Stimulated activated CD4-positive, alpha-beta T cell treated with anti-CD3 and anti-CD28 coated beads, Interleukin-1b, Interleukin-23, amount 100 ng/mL, for 1 hour (primary cell): ENCODE measurements around the gene BASP1.
"Not testable (repeated sequence)": the region's sequence is repeated elsewhere in the genome, so short reads cannot be mapped to it uniquely, and the experiment has no call there.

Source experiments
- DNase-seq, 2 donors: peaks; one replicate each; pipeline ENCODE4 v3.0.0-alpha.2; 2020; ENCODE audit warnings: low read depth in 2 of 2

The BASP1 gene

DNA sequence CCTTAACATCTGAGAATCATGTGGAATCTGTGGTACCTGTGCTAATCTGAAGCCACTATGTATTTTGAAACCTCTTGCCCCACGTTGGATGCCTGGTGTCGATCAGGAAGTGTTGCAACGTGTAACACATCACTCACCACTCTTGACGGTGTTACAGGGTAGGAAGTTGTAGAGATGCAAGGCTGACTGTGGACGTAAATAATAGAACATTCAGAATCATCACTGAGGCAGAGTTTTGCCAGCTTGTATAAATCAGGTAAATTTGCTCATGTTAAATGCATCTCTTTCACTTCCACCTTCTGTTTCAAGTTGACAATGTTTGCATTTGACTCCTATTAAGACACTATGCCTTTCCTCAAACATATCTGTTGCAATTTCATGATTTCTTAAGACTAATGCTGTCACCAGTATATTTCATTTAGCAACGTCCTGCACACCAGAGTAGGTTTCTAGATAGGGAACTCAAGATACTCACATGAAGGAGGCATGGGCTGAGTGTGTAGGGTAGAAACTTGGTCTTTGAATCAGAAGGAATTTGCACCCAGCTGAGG lies 38.1 kb downstream of the BASP1 start:
- DNase-seq = no peak

DNA sequence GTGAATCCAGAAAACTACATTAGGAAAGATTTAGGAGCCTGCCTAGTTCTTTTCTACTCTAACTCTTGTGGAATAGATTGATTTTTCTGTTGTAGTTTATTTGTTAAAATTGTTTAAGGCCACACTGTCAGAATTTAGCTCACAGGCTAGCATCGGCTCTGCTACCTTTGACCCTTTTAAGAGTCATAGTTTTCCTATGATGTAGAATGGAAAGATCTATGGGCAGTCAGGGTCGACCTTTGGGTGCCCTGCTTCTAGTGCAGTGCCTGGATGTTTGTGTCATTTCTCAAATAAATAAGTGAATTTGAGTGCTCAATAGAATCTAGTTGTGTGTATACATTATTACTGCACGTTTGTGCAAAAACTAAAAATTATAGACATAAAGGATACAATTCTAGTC lies 38.7 kb downstream of the BASP1 start:
- DNase-seq = no peak

DNA sequence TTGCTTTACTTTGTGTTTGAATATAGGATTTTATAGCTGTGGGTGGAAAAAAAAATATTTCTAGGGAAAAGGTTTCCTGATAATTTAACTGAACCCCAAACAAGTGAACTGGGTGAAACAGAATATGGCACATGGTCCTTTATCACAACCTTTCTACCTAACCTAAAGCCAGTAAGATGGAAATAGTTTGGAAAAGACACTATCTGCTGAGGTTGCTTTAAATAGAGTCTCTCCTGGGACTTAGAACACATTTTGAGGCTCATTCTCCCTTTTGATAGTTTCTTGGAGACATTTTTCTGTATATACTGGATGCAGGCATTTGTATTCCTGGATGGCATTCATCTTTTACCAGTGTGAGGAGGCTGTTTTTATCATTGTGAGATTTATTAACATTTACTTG lies 39.4 kb downstream of the BASP1 start:
- DNase-seq = no peak

DNA sequence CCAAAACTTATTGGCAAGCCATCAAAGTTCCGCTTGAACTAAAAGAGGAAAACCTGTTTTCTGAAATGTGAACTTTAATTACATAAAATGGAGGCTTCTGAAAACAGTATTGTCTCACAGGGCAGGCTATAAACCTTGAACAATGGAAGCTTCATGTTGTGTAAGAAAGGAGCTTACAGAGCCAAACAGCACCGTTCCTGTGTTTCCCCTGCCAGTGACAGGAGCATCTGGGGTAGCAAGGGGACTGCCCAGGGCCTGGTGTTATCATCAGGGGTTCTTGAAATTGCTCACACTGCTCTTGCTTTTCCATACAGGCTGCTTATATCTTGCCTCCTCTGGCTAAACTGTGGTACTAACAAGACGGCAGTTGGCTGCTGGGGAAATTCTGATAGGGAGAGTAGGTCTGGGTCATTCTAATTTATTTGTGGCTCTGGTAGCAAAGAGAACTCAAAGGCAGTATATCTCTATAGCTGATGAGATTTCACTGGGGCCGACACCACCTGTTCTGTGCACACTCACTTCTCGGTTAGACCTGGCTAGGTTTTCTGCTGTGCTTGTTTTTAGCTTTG lies 40.4 kb downstream of the BASP1 start:
- DNase-seq = no peak

DNA sequence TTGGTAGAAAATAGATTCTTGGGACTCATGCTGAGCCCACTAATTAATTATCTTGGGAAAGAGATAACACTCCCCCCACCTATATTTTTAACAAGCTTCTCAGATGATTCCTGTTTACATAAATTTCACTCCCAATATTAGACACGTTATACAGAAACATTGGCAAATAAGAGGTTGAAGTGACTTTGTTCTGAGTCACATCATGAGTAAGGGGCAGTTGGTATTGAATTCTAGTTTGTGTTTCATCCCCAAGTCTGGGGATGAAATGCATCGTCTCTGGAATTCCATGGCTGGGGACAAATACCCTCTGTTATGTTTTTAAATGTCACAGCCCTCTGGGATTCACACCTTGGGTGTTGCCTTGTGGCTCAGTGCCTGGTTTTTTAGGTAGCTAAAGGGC lies 41.0 kb downstream of the BASP1 start:
- DNase-seq = no peak

DNA sequence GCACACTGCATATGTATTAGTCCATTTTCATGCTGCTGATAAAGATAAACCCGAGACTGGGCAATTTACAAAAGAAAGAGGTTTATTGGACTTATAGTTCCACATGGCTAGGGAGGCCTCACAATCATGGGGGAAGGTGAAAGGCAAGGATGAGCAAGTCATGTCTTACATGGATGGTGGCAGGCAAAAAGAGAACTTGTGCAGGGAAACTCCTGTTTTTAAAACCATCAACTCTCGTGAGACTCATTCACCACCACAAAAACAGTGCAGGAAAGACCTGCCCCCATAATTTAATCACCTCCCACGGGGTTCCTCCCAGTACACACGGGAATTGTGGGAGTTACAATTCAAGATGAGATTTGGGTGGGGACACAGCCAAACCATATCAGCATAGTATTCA lies 41.6 kb downstream of the BASP1 start:
- DNase-seq = not testable (repeated sequence)

DNA sequence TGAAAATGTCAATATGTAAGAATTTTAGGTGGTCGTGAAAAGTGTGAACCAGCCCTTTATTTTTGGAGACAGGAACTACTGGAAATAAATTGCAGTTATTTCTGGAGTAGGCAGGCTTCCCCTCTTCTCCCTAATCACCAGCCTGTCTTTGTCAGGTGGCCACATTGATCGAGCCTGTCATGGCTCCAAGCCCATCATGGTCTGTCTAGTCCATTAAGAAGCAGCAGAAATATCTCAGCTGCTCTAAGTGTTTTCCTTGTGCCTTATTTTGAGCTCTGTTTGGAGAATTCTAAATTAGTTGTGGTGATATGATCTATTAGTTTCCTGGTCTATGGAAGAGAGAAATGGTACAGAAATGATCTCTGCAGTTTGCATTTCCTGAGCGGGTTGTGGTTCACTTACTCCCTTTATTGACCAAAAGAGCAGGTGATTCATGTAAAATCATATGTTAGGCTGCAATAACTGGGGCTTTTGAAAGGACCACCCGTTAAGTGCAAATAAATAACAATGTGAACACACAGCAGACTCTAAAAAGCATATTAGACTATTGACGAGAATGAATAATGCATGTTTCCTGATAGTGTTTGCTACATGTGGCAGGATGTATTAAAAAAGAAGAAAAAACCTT lies 42.3 kb downstream of the BASP1 start:
- no peak for DNase-seq

DNA sequence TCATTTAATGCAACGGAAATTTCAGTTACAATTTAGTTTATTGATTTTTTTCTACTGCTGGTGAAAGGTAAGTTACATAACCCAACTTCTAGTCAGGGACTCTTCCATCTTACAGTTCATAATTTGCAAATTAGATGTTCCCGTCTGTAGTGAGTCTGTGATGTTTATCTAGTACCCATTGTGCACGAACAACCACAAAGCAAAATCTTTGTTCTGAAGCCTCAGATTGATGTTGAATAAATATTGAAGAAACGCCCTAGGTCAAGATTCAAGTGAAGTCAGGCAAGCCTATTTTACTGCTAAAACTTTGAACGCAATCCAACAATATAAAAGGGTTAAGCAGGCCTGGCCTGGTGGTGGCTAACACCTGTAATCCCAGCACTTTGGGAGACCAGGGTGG lies 43.1 kb downstream of the BASP1 start:
- DNase-seq = no peak

DNA sequence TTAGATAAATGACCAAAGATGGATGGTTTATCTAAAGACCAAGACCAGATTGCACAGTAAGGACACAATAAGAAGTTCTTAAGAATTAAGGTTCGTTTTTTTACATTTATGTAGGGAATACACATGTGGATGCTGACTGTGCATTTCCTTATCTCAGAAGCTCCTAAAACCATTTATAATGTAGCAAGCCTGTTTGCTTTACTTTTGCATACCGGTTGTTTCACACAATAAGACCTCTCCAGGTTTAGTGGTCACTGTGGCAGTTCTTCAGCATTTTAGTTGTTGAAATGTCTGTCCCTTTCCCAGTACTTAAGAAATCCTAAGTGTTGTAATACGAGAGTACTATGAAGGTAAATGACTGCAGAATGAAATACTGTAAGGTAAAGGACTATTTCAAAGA lies 43.6 kb downstream of the BASP1 start:
- DNase-seq = no peak

DNA sequence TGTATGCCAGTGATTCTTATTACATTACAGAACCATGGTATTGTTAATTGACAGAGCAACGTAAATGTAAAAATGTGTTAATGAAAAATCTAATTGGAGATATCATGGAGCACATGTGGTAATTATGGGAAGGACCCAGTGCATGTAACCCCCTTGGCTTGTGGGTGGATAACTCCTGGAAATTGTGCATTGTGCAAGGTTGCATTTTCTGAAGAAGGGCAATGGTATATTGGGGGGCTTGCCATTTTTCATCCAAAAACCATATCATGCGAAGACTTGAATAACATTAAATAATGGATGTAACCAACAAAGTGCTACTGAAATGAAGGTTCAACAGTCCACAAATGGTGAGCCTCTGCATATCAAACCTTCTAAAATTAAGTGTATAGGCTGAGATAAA lies 47.6 kb downstream of the BASP1 start:
- no peak for DNase-seq

DNA sequence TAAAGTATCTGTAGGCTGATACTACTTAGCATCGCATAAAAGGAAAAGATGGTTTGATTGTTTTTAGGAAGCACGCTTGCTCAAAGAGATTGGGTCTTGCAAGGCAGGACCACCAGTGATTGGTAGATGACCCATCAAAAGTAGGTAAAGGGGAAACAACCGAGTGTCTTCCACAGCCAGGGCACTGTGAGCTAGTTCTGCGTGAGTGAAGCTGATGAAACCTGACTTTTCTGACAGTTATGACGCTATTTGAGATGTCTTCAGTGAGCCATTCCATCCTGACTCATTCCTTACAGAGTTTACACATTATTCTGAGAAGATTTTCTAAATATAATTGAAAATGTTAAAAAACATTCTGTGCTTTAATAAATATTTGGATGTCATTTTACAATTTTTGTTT lies 49.7 kb downstream of the BASP1 start:
- no peak for DNase-seq

DNA sequence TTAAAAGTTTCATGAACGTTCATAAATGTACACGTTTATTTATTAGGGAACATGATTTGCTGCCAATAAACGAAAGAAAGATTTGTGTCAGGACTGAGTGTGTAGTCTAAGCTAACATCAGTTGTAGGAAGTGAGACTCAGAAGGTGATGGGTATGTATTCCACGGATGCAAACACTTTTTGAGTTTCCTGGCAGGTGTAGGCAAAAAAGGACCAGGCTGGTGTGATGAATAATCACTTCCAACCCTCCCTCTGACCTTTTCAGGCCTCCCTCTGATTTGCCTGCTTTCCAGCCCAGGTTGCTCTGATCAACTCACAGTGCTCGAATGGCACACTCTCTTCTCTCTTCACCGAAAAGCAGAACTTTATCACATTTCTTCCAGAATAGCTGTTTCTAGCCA lies 51.8 kb downstream of the BASP1 start:
- DNase-seq = no peak

DNA sequence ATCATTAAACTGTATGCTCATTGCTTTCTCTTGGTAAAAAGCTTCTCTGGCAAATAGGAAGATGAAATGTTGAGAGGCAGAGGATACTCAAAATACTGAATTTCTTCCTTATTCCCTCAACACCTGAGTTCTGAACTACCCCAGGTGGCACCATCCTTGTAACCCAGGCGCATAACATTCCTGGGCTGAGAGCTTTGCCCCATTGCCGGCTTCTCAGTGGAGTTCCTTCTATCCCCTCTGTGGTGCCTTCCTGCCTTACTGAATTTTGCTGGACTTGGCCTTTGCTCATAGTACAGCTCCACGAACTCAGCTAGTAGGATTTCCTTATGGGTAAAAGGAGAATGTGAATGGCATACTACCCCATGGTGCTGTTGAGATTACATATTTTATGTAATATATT lies 54.7 kb downstream of the BASP1 start:
- DNase-seq = no peak

DNA sequence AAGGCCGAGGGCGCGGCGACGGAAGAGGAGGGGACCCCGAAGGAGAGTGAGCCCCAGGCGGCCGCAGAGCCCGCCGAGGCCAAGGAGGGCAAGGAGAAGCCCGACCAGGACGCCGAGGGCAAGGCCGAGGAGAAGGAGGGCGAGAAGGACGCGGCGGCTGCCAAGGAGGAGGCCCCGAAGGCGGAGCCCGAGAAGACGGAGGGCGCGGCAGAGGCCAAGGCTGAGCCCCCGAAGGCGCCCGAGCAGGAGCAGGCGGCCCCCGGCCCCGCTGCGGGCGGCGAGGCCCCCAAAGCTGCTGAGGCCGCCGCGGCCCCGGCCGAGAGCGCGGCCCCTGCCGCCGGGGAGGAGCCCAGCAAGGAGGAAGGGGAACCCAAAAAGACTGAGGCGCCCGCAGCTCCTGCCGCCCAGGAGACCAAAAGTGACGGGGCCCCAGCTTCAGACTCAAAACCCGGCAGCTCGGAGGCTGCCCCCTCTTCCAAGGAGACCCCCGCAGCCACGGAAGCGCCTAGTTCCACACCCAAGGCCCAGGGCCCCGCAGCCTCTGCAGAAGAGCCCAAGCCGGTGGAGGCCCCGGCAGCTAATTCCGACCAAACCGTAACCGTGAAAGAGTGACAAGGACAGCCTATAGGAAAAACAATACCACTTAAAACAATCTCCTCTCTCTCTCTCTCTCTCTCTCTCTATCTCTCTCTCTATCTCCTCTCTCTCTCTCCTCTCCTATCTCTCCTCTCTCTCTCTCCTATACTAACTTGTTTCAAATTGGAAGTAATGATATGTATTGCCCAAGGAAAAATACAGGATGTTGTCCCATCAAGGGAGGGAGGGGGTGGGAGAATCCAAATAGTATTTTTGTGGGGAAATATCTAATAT lies 58.1 kb downstream of the BASP1 start:
- DNase-seq = no peak

DNA sequence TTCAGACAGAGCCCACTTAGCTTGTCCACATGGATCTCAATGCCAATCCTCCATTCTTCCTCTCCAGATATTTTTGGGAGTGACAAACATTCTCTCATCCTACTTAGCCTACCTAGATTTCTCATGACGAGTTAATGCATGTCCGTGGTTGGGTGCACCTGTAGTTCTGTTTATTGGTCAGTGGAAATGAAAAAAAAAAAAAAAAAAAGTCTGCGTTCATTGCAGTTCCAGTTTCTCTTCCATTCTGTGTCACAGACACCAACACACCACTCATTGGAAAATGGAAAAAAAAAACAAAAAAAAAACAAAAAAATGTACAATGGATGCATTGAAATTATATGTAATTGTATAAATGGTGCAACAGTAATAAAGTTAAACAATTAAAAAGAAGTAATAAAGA lies 59.0 kb downstream of the BASP1 start:
- DNase-seq = no peak

DNA sequence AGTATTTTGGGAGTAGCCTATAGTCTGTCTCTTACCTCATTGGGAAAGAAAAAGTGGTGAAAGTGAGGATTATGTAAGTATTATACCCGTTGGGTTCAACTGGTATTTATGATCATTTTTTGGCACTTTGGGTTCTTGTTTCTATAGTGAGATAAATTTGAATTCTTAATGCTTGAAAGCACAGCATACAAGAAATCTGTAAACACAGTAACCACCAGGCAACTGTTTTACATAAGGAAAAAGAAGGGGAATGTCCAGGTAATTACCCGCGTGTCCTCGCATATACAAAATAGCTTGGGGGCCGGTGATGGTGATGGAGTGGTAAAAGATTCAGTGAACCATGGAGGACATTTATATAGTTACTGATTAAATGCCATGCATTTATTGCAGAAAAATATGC lies 60.5 kb downstream of the BASP1 start:
- DNase-seq = no peak

DNA sequence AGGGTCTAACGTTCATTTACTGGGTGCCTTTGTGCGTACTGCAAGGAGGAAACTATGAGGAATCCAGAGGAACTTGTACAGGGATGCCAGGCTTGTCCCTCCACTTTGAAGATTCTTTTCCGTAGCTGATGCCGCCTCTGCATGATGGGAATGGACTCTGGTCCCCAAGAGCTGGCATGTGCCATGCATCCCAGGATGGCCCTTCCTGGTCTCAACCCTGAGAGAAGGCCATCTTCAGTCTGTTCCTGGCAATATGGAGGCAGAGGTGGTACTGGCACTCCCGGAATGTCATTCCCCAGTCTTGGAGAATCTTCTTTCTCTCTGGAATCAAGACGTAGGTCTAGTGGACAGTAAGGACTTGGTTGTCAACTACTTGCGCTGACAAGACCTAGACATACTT lies 61.5 kb downstream of the BASP1 start:
- no peak for DNase-seq

DNA sequence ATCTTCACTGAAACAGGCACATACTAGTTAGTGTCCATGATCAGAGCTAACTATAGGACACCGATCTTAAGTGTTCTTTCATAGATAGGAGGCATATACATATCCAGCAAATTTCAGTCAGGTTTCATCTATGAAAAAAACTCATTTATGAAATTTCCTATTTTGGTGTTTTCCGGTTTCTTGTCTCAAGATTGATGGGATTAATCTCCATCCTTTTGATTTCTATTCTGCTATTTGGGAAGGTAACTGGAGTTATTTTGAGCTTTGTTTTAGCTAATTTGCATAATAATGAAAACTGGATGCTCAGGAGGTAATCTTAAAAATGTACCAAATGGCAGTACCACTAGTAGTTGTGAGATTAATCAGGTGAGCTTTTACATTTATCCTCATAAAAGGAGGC lies 62.1 kb downstream of the BASP1 start:
- DNase-seq = no peak

DNA sequence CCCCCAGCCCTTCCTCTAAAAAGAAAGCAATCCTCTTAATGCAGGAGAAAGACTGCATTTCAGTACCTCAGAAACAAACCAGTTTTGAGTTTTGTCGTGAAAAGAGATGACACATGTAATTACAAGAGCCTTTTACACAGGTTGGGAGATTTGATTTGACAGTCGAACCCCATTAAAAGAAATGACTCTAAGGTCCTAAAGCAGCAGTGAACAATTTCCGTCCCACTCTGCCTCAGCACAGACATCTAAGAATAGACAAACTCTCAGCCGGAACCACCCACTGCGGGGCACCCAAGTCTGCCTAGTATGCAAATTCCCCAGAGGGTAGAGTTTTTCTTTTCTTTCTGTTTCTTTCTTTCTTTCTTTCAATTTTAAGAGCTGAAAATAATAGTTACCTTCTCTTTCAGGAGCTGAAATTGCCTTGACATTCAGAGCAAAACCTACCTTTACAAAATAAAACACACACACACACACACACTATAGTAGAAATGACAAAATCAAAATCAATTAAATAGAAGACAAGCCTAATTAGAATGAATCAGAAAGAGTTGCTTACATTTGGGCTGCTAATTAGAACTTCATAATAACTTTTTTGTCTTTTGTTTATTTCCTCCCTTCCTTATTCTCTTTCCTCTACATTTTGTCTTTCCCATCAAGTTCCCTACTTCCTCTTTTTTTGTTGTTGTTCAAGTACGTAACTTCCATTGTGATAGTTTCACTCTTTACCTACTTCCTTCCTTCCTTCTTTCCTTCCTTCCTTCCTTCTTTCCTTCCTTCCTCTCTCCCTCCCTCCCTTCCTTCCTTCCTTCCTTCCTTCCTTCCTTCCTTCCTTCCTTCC lies 65.1 kb downstream of the BASP1 start:
- DNase-seq = no peak

DNA sequence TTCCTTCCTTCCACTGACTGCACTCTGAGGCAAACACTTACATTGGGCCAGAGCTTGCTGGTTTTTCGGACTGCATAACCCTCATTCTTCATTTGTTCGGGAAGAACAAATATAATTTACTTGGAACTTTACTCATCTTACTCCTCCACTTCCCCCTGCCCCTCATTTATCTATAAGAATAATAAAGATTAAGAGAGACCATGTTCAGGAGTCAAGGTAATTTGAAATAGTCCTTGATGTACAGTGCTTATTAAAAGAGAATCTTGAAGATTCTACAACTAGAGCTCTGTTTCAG lies 65.6 kb downstream of the BASP1 start:
- no peak for DNase-seq

DNA sequence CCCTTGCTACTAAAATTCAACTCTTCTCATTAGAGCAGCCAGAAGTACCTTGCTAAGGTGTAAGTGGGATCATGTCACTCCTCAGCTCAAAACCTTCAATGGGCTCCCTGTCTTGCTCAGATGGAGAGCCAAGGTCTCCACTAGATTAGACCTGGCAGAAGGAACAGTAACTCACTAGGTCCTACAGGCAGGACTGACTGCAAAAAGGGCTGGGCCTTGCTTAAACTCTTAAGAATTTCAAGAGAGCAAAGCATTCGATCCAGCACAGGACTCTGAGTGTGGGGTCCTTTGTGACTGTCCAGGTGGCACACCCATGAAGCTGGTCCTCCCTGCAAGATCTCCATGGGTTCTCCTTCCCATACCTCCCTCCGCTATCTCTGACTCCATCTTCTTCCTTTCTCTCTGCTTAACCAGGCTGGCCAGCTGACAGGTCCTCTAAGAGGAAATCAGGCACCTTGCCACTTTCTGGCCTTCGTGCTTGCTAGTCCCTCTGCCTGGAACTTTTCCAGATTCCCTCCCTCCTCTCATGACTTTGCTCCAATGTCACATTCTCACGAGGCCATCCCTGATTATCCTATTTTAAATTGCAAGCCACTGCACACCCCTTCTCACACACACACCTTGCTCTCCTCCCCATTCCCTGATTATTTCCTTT lies 70.2 kb downstream of the BASP1 start:
- no peak for DNase-seq

DNA sequence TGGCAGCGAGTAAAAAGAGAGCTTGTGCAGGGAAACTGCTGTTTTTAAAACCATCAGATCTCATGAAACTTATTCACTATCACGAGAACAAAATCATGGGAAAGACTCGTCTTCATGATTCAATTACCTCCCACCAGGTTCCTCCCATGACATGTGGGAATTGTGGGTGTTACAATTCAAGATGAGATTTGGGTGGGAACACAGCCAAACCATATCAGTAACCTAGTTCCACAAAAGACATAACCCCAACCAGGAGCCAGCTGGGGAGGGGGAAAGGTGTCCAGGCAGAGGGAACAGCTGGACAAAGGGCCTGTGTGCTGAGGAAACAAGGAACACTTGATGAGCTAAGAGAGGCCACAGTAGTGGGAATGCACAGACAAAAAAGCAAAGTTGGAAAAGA lies 71.1 kb downstream of the BASP1 start:
- no peak for DNase-seq
